NCI-H1105 treated with DMSO at 0.1 percent for 48 hours (cell line): Measurements from ENCODE around the gene EFCAB8.
"Not testable (repeated sequence)": the region's sequence is repeated elsewhere in the genome, so short reads cannot be mapped to it uniquely, and the experiment has no call there.

Experiments used
- DNase-seq: peaks from one replicate; lab custom pipeline; 2025; lab: John Stamatoyannopoulos, UW

Gene EFCAB8

DNA sequence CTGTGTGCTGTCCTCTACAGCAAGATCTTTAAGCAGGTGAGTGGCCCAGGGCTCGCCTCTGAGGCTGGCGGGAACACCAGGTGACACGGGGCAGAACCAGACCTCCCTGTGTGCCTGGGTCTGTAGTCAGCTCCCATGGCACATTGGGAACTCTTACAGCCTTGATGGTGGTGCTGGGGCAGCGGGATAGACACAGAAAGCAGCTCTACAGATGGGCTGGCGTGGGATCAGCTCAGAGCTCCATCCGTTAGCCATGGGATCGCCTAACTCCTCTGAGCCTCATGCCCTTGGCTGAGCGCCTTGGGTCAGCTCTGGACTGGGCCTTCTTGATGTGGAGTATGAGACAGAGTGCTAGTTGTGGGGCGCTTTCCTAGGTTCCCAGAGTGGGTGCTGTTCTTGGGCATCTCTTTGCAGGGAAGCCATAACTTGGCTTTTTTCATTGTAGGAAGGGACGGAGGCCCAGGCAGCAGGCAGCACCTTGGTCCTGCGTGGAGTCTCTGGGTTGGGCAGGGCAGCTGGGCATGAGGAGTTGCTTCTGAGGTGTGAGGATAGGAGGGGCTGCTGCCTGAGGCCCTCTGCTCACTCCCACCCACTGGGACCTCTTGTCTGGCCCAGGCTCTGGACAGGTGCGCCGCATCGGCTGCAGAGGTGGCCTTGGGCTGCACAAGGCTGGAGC lies 51.3 kb downstream of the EFCAB8 start:
- DNase-seq: no peak

DNA sequence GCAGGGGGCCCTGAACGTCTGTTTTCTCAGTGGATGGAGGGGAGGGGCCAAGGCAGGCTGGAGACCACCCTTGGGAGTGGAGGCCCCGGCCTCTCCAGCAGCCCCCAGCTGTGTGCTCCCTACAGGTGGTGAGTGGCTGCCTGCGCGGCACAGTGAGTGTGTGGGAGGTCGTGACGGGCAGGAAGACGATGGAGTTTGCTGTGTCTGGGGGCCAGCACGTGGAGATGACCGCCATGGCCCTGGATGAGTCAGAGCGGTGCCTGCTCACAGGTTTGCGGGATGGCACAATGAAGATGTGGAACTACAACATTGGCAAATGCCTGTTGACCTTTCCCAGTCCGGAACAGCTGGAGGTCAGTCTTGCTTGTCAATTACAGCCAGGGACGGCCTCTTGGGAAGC lies 52.6 kb downstream of the EFCAB8 start:
- DNase-seq: no peak

- DNase-seq: no peak
Measured at GRCh38 chr20:32912688-32913087, 54.0 kb downstream of the EFCAB8 start.

DNA sequence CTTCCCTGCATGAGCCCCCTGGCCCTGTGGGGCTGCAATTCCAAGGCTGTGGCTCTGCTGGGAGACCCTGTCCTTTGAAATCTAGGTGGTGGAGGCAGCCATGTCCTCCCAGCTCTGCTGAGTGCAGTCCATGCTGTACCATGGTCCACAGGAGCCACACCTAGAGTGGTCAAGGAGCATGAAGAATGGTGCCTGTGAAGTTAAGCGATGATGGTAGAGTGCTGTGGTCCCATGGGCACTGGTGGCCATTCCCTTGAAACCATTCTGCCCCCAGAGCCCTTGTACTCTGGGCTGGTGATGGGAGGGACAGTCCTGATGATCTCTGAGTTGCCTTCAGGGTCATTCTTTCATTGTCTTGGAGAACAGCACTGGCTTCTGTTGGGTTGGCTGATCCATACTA lies 55.3 kb downstream of the EFCAB8 start:
- no peak for DNase-seq

DNA sequence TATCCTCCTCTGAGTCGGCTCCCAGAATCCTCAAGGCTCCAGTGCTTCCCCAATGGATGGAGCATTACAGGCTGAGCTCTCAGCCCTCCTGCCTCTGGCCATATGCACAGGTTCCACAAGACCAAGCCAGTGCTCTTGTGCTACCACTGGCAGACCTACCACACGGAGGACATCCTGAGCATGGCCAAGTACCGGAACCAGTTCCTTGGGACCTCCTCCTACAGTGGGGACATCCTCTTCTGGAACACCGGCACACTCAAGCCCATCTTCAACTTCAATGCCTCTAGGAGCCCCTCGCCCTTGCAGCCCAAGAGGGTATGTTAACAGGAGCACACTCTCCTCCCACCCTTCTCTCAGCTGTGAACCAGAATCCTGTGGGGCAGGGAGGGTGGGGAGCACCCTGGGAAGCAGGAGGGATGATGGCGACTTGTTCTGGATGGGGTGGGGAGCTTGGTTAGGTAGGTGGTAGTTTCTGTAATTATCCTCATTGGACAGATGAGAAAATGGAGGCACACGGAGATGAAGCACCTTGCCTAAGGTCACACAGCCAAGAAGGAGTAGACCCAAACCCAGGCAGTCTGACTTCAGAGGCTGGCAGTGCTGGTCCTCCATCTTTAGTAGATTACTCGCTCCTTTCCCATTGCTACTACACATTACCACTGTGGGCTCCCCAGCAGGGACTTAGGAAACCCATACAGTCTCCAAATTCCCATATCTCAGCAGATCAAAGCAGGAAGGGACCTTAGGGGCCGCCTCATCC lies 58.6 kb downstream of the EFCAB8 start:
- DNase-seq: no peak

DNA sequence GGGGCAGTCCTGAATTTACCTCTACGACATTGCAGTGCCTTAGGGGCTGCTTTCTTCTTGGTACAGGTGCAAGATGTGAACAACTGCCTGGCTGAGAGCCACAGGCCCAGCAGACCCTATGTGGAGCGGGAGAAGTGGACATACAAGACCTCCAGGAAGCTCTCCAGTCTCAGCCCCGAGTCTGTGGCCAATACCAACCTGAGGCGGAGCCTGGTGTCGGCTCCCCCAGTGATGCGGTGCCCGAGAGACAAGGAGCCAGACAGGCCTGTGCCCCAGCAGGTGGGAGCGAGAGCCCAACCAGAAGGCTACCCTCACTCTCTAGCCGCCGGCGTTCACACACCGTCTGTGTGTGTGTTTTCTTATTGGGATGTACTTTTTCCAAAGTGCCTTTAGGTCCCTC lies 59.6 kb downstream of the EFCAB8 start:
- DNase-seq: no peak

DNA sequence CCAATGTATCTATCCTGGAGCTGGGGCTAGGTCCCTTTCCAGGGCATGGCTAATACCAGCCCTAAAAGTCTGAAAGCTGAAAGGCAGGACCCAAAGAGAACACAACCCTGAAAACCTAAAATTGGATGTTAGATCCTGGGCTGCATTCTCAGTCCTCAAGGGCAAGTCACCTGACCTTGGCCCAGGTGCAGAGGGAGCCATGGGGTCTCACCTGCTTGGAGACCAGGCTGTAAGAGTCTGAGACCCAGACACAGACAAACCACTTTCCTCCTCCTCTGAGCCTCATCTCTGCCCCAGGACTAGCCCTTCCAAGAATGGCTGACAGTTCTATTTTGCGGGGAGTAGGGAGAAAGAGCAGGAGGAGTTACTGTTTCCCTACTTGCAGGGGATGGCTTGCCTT lies 60.0 kb downstream of the EFCAB8 start:
- DNase-seq: no peak

GRCh38 chr20:32920066-32920465 lies 61.3 kb downstream of the EFCAB8 start:
- DNase-seq: no peak

DNA sequence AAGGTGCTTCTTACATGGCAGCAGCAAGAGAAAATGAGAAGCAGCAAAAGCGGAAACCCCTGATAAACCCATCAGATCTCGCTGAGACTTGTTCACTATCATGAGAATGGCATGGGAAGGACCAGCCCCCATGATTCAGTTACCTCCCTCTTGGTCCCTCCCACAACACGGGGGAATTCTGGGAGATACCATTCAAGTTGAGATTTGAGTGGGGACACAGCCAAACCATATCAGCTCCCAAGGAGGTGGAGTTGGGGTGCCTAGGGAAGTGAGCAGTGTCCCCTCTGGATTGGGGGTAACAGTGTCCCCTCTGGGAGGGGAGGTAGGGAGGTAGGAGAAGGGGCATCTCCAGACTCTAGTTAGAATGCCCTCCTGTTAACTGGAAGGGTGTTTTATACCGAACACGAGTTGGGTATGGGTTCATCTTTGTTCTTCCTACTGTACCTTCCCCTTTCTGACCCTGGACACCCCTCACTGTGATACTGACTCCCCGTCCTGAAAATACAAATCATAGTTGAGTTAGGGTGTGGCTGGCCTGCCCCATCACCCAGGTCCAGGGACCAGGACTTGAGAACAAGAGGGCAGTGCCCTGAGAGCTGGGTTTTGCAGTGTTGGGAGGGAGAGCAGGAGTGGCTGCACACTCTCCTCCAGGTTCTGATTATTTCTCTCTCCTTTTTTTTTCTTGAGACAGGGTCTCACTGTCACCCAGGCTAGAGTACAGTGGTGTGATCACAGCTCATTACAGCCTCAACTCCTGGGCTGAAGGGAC lies 62.0 kb downstream of the EFCAB8 start:
- DNase-seq: no peak

GRCh38 chr20:32922466-32922865 lies 63.7 kb downstream of the EFCAB8 start:
- DNase-seq: no peak

DNA sequence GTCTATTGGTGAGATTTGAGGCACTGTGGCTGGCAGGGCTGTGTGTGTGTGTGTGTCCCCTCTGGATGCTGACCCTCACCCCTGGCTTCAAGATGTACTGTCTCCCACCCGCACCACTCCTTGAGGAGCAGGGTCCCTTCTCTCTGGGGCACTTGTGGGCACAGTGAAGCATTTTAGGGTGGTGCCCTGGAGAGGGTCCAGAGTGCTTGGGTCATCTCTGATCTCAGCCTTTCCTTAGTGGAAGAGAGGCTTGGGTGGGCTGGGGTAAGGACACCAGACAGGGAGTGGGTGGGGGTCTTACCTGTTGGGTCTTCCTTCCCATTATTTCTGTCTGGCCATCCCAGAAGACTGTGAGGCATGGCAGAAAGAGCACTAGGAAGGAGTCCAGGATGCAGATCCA lies 66.1 kb downstream of the EFCAB8 start:
- no peak for DNase-seq

DNA sequence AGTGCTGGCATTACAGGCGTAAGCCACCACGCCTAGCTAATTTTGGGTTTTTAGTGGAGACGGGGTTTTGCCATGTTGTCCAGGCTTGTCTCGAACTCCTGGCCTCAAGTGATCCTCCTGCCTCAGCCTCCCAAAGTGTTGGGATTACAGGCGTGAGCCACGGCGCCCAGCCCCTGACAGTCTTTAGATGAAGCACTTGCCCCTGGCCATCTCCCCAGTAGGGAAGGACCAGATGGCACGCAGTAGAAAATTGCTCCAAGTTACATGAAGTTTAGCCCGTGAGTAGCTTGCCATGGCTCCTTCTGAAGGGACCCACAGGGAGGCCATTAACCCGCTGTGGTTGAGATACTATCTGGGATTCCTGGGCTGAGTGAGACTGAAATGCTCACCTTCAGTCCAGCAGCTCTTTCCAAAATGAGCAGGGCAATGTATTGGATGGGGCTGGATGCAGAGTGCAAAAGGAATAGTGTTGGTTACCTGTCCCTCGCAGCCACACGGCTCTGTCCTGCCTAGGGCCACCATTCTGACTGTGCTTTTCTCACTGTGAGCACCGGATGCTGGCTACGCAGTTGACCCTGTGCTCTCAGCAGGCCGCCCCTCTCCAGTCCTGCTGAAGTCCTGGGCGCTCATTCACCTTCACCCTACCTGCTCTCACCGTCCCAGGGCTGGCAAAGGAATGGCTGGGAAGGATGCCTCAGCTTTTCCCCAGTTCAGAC lies 66.9 kb downstream of the EFCAB8 start:
- no peak for DNase-seq

GRCh38 chr20:32929162-32929561 lies 70.4 kb downstream of the EFCAB8 start:
- no peak for DNase-seq

DNA sequence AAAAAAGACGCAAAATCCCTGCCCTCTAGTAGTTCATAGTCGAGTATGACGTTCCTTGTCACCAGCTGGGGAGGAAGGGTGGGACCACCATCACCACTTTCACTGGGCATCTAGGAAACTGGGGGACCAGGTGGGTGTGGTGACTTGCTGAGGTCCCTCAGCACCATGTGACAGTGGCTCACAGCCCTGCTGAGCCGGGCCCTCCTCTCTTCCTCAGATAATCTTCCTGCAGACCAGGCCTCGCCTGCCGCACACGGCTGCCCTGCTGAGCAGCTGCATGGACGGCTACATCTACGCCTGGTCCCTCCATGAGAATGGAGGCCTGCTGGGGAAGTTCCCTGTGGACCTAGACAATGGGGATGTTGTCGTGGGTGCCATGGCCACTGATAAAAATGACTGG lies 71.5 kb downstream of the EFCAB8 start:
- no peak for DNase-seq

DNA sequence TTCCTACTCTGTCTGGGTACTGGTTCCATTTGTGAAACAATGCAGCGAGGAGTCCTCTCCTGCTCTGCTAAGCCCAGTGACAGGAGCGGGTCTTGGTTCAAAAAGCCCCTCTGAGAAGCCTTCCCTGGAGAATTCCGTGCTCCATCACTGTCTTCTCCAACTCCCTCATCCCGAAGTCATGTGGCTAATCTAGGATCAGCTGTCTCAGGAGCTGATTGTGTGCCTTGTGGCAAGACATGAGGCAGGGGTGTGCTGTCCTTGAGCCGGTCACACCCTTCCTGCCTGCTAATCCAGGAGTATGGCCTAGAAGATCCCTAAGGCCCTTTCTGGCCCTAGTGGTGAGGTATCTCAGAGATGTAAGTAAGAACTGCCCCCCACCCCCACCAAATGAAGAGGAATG lies 72.0 kb downstream of the EFCAB8 start:
- no peak for DNase-seq

DNA sequence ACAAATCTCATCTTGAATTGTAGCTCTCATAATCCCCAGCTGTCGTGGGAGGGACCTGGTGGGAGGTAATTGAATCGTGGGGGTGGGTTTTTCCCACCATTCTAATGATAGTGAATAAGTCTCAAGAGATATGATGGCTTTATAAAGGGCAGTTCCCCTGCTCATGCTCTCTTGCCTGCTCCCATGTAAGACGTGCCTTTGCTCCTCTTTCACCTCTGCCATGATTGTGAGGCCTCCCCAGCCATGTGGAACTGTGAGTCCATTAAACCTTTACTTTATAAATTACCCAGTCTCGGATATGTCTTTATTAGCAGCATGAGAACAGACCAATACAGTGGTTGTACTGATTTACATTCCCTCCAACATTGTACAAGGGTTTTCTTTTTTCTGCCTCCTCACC lies 75.9 kb downstream of the EFCAB8 start:
- DNase-seq: no peak

GRCh38 chr20:32941155-32941885 lies 82.6 kb downstream of the EFCAB8 start:
- DNase-seq: no peak

GRCh38 chr20:32943490-32944052 lies 84.8 kb downstream of the EFCAB8 start:
- DNase-seq: no peak

DNA sequence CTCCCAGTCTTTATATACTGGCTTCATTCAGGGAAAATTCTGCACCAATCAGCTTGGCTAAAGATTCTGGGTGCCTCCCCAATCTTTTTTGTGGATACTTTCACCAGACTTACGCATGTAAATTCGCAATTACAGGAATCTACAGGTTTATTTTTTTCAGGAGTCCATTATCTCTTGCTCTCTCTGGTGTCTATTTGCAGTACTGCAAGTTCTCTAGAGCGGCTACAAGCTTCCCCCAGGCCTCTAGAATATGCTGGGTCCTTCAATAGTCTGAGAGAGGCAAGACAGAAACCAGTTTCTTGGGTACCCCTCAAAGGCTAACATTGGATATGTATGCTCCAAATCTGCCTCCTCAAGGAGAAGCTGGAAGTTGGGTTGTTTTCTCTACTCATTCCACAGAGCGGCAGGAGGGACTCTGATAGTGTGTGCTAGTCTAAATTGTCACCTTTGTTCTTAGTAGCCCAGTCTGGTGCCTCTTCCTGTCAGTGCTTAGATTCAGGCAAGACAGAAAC lies 87.0 kb downstream of the EFCAB8 start:
- DNase-seq: no peak

- no peak for DNase-seq
Measured at GRCh38 chr20:32946629-32947028, 87.9 kb downstream of the EFCAB8 start.

- not testable (repeated sequence) for DNase-seq
Measured at GRCh38 chr20:32950539-32950938, 91.8 kb downstream of the EFCAB8 start.
